Measurements from ENCODE around the gene FAM107A.

The FAM107A gene

GRCh38 chr3:58518291-58518789, 58.9 kb downstream of the FAM107A start:
- Histone ChIP-seq H3K9me3 (no peaks in the 10 kb centered on the region), H3K4me1 (peaks cover 0 to 8% (median 0%) of the 10 kb centered on the region in 4 donors), H3K36me3 (peaks cover 61 to 92% (median 82%) of the 10 kb centered on the region in 3 donors), H3K27me3 (no peaks in the 10 kb centered on the region), H3K27ac (no peak overlapping the region), H3K4me3 (no peak overlapping the region)
- intact Hi-C loops (cut with DNase I; ENCODE audit: low total_unique reads) = no loop called here
- no peak for DNase-seq
- TF ChIP-seq, protein P1, sequence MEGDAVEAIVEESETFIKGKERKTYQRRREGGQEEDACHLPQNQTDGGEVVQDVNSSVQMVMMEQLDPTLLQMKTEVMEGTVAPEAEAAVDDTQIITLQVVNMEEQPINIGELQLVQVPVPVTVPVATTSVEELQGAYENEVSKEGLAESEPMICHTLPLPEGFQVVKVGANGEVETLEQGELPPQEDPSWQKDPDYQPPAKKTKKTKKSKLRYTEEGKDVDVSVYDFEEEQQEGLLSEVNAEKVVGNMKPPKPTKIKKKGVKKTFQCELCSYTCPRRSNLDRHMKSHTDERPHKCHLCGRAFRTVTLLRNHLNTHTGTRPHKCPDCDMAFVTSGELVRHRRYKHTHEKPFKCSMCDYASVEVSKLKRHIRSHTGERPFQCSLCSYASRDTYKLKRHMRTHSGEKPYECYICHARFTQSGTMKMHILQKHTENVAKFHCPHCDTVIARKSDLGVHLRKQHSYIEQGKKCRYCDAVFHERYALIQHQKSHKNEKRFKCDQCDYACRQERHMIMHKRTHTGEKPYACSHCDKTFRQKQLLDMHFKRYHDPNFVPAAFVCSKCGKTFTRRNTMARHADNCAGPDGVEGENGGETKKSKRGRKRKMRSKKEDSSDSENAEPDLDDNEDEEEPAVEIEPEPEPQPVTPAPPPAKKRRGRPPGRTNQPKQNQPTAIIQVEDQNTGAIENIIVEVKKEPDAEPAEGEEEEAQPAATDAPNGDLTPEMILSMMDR (IDR thresholded peaks at IDR 0.05) = no peak

DNA sequence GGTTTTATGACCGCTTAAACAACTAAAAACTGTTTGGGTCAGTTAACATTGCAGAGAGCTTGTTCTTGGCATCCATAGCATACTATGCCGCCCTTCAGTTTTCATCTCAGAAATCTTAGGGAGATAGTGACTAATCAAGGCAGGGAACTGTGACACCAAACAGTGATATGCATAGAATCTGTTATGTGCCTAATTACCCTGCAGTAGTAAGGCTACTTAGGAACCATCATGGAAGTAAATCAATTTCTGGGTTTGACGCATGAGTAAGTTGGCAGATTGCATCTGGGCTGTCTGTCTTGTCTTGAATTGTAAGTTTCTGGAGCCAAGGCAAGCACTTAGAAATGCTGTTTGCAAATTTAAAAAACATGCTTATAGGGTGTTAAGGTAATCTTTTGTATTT, 62.8 kb downstream of the FAM107A start:
- Histone ChIP-seq H3K9me3 (no peaks in the 10 kb centered on the region), H3K27ac (no peak overlapping the region), H3K36me3 (peaks cover 30 to 80% (median 68%) of the 10 kb centered on the region in 3 donors), H3K4me3 (no peak overlapping the region), H3K4me1 (no peaks in the 10 kb centered on the region), H3K27me3 (no peaks in the 10 kb centered on the region)
- TF ChIP-seq, protein P1 (IDR thresholded peaks at IDR 0.05) = no peak
- no peak for DNase-seq
- intact Hi-C loops (cut with DNase I; ENCODE audit: low total_unique reads) = no loop called here

All from tibial artery (tissue), 4 donors.